Measurements from ENCODE around the gene ISG20L2.

DNA sequence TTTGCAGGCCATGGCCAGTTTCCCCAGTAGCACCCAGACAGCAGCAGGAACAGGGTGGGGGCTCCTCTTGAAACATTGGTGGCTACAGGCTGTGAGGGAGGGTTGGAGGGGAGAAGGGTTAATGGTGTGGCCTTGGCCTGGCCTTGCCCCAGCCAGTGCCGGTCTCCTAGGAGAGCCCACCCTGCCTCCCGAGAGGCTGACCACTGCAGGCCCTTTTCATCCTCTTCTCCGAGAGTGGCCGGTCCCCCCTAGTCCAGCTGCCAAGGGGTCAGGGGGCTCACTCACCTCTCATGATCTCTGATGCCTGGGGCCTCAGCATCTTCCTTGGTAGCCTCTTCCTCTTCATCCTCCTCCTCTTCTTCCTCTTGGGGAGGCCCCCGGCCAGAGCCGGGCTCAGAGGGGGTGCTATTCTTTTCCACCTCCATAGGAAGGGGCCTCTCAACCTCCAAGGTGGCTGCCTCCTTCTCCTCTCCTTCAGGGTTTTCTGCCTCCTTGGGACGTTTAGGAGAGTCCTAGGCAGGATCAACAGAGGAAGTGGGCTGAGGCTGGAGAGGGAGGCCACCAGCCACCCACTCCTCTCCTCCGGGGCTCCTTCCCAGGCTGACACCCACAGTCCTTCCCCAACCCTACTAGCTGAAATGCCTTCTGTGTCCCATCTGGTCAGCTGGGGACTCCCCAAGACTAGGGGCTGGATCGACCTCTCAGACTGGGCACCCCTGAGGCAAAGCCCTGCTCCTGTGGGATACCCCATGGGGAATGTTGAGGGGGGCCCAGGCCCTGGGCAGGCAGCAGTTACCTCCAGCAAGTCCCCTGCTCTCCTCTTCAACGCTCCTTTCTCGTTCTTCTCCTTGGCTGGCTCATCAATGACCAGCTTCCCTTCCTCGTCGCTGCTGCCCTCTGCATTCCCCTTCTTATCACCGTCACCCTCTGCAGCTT is 15.1 kb upstream of the ISG20L2 start:
- TF ChIP-seq, protein P1, sequence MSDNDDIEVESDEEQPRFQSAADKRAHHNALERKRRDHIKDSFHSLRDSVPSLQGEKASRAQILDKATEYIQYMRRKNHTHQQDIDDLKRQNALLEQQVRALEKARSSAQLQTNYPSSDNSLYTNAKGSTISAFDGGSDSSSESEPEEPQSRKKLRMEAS (IDR thresholded peaks at IDR 0.05), result no peak
- TF ChIP-seq SP1 (IDR thresholded peaks at IDR 0.05; ENCODE audit: low read depth) (no peak), EZH2 (IDR thresholded peaks at IDR 0.05) (no peak), CEBPB (IDR thresholded peaks at IDR 0.05; ENCODE audit: low read depth) (no peak), POLR2AphosphoS5 (IDR thresholded peaks at IDR 0.05; ENCODE audit: low read depth, low read length) (no peak), EGR1 (IDR thresholded peaks at IDR 0.05; ENCODE audit: low read depth) (no peak), POLR2A (IDR thresholded peaks at IDR 0.05; ENCODE audit: borderline replicate concordance, extremely low read depth, insufficient read depth, insufficient read length) (no peak), JUND (IDR thresholded peaks at IDR 0.05) (no peak), EZH2phosphoT487 (IDR thresholded peaks at IDR 0.05; ENCODE audit: borderline replicate concordance) (no peak), ELF1 (IDR thresholded peaks at IDR 0.05; ENCODE audit: borderline replicate concordance, low read depth) (no peak), YY1 (IDR thresholded peaks at IDR 0.05; ENCODE audit: extremely low read depth, insufficient replicate concordance, low read depth, low read length) (no peak), RAD21 (IDR thresholded peaks at IDR 0.05; ENCODE audit: low read depth) (no peak)
- TF ChIP-seq, protein P2, sequence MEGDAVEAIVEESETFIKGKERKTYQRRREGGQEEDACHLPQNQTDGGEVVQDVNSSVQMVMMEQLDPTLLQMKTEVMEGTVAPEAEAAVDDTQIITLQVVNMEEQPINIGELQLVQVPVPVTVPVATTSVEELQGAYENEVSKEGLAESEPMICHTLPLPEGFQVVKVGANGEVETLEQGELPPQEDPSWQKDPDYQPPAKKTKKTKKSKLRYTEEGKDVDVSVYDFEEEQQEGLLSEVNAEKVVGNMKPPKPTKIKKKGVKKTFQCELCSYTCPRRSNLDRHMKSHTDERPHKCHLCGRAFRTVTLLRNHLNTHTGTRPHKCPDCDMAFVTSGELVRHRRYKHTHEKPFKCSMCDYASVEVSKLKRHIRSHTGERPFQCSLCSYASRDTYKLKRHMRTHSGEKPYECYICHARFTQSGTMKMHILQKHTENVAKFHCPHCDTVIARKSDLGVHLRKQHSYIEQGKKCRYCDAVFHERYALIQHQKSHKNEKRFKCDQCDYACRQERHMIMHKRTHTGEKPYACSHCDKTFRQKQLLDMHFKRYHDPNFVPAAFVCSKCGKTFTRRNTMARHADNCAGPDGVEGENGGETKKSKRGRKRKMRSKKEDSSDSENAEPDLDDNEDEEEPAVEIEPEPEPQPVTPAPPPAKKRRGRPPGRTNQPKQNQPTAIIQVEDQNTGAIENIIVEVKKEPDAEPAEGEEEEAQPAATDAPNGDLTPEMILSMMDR (IDR thresholded peaks at IDR 0.05 in 2 of 3, conservative IDR thresholded peaks at IDR 0.05 in 1 of 3; ENCODE audit: borderline replicate concordance in 1 of 3, insufficient read depth in 1 of 3, low read depth in 2 of 3, low read length in 2 of 3), result no peak
- TF ChIP-seq, protein P3, sequence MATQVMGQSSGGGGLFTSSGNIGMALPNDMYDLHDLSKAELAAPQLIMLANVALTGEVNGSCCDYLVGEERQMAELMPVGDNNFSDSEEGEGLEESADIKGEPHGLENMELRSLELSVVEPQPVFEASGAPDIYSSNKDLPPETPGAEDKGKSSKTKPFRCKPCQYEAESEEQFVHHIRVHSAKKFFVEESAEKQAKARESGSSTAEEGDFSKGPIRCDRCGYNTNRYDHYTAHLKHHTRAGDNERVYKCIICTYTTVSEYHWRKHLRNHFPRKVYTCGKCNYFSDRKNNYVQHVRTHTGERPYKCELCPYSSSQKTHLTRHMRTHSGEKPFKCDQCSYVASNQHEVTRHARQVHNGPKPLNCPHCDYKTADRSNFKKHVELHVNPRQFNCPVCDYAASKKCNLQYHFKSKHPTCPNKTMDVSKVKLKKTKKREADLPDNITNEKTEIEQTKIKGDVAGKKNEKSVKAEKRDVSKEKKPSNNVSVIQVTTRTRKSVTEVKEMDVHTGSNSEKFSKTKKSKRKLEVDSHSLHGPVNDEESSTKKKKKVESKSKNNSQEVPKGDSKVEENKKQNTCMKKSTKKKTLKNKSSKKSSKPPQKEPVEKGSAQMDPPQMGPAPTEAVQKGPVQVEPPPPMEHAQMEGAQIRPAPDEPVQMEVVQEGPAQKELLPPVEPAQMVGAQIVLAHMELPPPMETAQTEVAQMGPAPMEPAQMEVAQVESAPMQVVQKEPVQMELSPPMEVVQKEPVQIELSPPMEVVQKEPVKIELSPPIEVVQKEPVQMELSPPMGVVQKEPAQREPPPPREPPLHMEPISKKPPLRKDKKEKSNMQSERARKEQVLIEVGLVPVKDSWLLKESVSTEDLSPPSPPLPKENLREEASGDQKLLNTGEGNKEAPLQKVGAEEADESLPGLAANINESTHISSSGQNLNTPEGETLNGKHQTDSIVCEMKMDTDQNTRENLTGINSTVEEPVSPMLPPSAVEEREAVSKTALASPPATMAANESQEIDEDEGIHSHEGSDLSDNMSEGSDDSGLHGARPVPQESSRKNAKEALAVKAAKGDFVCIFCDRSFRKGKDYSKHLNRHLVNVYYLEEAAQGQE (IDR thresholded peaks at IDR 0.05; ENCODE audit: low read depth), result no peak

Data from HCT116 (cell line).